Uterus (tissue), 2 donors: ENCODE data around the gene SLC25A38.

Source experiments
- CTCF ChIP-seq, 4 experiments: fragments of 200-600 bp in 2 of 4; fragments of 450-650 bp in 2 of 4; sonication (generic) in 2 of 4; IDR thresholded peaks; one replicate each; pipeline ENCODE4 v1.5.1; 2016 to 2019; ENCODE audit warnings: antibody characterized with exemption in 4 of 4, mild to moderate bottlenecking in 2 of 4, moderate library complexity in 1 of 4
- POLR2A ChIP-seq, 2 donors: fragments of 450-650 bp; IDR thresholded peaks; one replicate each; pipeline ENCODE4 v1.6.1; 2016; ENCODE audit warnings: antibody characterized with exemption in 2 of 2, mild to moderate bottlenecking in 1 of 2, moderate library complexity in 1 of 2

- TF ChIP-seq CTCF (IDR thresholded peaks at IDR 0.05) (peak in 3 of 4 experiments; percentile 16 to 40 (median 35)), POLR2A (IDR thresholded peaks at IDR 0.05) (no peak)
Observed at GRCh38 chr3:39378088-39378487, 5.1 kb upstream of the SLC25A38 start.
